Measurements from ENCODE around the gene KRCC1.

GRCh38 chr2:88087763-88088162 lies 32.2 kb upstream of the KRCC1 start:
- TF ChIP-seq POLR2A (IDR thresholded peaks at IDR 0.05), result no peak
- TF ChIP-seq CTCF (IDR thresholded peaks at IDR 0.05 in 4 of 5, conservative IDR thresholded peaks at IDR 0.05 in 1 of 5), result no peak
